Posterior cingulate gyrus (tissue), 11 donors: ENCODE measurements around the gene CDKL5.

ENCODE experiments used
- DNase-seq, 10 donors: peaks; one replicate each; pipeline versions ENCODE4 v3.0.0 to v3.0.0-alpha.2; 2020 to 2021; ENCODE audit warnings: mixed read lengths in 3 of 10
- intact Hi-C: fragments of 100-400 bp; cut with DNase I; formaldehyde crosslinking; loops from one replicate; pipeline ENCODE4 v1.15.1; 2023

The CDKL5 gene

DNA sequence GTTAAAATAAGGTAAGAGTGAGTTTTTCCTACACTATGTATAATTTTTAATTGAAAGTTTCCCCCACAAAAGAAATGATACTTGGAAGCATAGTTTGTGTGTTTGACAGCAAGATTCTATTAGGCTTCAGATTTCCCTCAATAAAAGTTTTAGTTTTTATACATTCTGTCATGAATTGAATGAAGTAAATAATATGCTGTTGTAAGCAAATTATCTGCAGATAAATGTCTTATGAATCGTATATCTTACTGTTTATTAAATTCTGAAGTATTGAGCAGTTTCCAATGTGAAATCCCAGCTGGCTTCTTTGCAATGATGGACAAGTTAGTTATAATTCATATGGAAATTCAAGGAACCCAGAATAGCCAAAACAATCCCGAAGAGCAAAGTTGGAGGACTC lies 213.0 kb downstream of the CDKL5 start:
- no peak for DNase-seq
- intact Hi-C loops: no loop called here

DNA sequence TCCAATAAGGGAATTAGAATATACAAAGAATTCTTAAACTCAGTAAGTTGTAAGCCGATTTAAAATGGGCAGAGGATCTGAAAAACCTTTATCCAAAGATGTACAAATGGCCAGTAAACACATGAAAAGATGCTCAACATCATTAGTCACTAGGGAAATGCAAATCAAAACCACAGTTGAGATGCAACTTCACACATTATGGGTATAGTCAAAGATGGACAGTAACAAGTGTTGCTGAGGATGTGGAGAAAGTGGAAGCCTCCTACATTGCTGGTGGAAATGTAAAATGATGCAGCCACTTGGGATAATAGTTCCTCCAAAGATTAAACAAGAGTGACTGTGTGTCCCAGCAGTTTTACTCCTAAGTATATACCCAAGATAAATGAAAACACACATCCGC lies 213.9 kb downstream of the CDKL5 start:
- intact Hi-C loops: no loop called here
- DNase-seq: no peak

DNA sequence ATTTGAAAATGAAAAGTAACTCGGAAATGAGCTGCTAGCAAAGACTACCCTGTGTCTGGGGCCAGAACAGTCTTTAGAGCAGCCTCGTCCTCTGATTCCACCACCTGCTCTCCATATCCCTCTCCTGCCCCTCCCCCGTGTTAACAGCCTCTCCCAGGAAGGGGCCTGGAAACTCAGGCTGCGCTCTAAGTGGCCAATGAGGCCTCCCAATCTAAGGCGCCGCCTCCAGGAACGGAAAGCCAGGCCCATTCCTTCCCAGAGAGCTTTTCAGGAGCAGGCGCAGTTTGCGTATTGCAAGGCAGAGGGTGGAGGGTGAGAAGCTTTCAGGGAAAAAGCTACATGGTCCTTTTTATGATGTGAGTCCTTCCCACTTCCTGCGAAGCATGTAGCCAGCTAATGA lies 215.3 kb downstream of the CDKL5 start:
- DNase-seq: peak in 1 of 10 donors; percentile 16

DNA sequence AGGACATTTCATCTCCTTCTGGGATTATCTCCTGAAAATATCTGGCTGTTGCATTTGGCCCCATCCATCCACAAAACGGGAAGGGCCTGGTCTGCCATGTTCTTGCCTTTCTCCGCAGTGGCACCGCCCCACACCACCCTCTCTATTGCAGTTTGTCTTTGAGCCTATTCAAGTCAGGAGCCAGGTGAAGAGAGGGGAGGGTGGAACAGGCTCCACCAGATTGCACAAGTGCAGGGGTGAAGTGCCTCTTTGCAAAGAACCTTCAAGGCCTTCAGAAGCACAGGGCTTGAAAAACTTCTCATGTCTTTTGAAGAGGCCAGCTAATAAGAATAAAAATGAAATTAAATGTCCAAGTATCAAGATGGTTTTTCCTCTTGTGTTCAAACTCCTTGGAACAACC lies 217.8 kb downstream of the CDKL5 start:
- intact Hi-C loops: no loop called here
- no peak for DNase-seq

More for the DNA sequence above, 215.3 kb downstream of the CDKL5 start:
- intact Hi-C loops: no loop called here

DNA sequence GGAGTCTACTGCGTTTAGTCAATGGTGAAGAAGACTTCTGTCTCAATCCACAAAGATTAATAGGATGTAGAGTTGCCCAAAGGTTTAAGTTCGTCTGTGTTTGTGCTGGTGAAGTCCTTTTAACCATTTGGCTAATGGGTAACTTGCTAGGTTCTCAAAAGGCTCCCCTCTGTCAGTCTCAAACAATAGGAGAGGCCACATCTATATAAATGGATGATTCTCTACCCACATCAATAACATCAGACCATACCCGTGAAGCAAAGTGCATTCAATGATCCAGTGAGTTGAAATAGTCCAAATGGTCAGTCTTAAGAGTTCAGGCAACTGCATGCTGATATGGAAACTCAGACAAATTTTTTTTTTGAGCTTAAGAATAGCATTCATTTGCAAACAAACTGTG lies 218.4 kb downstream of the CDKL5 start:
- intact Hi-C loops: no loop called here
- DNase-seq: no peak

DNA sequence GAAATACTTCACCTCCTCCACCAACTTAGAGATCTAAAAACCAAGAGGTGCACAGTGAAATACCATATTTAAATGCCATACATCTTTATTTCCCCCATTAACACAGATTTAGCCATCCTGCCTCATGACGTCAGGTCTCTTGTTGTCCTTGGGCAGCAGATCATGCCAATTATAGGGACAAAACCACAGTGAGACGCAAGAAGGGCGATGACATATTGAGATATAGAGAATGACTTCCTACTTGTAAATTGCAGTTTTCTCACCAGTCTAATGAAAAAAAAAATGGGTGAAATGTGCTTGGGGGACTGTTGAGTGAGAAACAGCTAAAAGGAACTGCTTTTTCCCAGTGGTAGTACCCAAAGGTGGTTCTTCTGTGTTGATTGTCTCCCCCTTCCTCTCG lies 222.2 kb downstream of the CDKL5 start:
- intact Hi-C loops: no loop called here
- no peak for DNase-seq

DNA sequence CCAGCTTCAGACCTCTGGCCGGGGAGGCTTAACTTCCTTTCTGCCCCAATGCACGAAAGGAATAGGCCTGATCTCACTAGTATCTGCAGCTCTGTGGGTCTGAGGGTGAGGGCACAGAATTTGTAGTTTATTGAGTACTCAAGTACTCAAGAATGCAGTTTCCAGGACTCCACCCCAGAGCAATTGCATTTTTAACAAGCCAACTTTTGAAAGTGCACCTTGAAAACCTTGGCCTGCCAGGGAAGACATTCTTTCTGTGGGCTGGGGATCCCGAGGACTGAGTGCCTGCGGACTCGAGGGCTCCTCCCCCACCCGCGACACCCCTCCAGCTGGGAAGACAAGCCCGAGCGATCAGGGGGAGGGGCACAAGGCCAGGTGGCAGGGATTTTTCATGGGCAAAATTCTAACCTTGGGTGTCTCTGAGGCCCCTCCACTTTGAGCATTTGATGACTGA lies 224.1 kb downstream of the CDKL5 start:
- no peak for DNase-seq
- intact Hi-C loops: no loop called here

DNA sequence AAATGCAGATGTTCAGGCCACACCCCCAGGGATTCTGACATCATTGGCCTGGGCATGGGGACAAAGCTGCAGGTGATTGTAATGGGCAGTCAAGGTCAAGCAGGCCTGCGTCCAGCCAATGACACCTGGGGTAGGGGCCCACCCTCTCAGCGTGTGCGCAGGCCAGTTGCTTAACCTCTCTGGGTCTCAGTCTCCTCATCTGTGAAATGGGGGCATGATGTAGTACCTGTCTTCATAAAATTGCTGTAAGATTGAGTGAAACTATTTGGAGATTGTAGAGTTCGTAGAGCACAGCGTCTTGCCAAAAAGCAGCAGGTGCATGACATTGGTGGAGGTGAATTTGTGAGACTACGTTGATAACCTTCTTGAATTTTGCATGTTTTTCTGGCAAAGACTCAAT lies 225.3 kb downstream of the CDKL5 start:
- no peak for DNase-seq
- intact Hi-C loops: no loop called here

DNA sequence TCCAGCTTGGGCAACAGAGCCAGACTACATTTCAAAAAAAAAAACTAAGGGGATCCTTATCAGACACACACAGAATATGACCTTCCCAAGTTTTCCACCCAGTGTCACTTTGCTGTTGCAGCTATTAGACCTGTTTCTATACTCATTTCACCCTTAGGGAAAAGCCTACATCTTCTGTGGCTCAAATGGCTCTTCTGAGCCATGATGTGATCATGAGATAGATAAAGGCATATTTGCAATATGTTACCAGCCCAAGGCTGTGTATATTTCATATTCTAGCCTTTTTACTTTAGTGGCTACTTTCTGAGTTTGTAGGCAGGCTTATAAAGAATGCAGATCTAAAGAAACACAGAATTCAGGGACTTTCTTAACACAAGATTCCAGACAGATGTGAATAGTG lies 227.2 kb downstream of the CDKL5 start:
- DNase-seq: no peak
- intact Hi-C loops: no loop called here

DNA sequence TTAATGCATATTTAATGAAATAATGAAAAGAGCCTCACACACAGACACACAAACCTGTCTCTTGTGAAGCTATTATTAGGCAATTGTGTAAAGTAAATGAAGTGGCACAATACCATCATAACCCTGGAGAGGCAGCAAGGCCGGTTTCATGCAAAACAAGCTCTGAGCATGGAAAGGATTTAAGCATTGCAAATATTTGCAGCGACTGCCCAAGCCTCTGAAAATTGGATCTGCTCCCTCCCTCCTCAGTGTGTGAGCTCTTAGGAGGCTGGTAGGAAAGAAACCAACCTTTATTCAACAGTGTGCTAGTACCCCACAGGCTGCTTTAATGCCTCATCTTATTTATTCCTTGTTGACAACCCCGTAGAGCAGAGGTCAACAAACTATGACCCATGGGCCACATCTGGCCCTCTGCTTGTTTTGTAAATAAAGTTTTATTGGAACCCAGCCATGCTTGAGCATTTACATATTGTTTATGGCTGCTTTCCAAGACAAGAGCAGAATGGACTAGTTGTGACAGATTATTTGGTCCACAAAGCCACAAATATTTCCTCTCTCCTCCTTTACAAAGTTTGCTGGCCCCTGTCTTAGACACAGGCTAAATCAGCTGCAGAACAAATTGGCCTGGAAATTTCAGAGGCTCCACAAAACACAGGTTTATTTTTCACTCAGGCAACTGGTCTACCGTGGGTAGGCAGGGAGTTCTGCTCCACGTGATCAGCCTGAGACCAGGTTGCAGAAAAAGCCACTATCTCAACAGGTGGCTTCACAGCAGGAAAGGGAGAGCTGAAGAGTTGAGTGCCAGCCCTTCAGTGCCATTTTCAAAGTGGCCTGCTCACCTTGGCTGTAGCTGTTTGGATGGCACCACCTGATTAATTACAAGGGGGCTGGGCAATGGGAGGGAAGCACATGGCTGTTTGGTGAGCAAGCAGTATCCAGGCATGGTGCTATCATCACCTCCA lies 229.7 kb downstream of the CDKL5 start:
- no peak for DNase-seq
- intact Hi-C loops: no loop called here

DNA sequence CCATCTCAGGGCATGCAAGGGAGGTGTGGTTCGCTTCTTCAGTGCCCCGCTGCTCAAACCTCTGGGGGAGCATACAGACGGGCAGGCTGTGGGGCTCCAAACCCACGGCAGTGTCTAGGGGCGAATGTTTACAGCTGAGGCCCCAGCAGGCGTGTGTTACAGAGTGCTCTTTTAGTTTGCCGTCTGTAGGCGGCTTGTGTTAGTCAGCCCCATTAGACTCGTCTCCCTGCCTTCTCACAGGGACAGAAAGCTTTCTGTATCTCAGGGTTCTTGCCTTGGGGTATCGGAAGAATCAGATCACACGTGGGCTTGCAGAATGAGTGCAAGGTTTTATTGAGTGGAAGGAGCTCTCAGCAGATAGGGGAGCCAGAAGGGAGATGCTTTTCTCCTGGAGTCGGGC lies 235.9 kb downstream of the CDKL5 start:
- intact Hi-C loops: loop anchor here (10.0 kb wide), 1 partner anchor 236 kb away; the partner anchor contains the start of gene CDKL5
- DNase-seq: no peak

DNA sequence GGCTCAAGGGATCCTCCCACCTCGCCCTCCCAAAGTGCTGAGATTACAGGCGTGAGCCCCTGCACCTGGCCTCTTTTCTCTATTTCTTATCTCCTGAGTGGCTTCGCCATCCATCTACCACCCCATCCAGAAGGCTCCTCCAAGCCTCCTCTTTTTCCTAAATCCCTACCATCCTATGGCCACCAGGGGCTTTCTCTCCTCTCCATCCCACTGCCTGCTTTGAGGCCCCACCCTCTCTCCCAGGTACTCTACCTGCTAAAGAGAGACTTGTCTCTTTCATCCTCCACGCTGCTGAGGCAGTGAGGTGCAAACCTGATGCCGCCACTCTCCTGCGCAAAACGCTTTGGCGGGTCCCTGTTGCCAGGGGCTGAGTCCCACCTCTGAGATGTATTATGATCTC lies 239.5 kb downstream of the CDKL5 start:
- DNase-seq: no peak
- intact Hi-C loops: loop anchor here (10.0 kb wide), 1 partner anchor 240 kb away; the partner anchor contains the start of gene CDKL5

DNA sequence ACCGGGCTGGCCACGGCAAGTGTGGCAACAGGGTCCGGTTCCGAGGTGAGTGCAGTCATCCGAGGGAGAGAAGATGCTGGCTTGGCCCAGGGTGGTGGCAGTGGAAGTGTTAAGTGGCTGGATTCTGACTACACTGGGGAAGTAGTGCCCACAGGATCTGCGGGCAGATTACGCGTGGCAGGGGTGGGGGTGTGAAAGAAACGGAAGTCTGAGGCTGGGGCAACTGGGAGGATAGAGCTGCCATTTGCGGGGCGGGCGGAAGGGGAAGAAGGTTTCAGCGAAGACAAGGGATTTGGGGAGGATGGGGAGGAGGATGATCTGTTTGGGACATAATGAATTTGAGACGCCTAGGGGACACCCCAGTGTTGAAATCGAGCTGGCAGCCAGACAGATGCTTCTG lies 241.2 kb downstream of the CDKL5 start:
- intact Hi-C loops: loop anchor here (10.0 kb wide), 1 partner anchor 242 kb away; the partner anchor contains the start of gene CDKL5
- no peak for DNase-seq

DNA sequence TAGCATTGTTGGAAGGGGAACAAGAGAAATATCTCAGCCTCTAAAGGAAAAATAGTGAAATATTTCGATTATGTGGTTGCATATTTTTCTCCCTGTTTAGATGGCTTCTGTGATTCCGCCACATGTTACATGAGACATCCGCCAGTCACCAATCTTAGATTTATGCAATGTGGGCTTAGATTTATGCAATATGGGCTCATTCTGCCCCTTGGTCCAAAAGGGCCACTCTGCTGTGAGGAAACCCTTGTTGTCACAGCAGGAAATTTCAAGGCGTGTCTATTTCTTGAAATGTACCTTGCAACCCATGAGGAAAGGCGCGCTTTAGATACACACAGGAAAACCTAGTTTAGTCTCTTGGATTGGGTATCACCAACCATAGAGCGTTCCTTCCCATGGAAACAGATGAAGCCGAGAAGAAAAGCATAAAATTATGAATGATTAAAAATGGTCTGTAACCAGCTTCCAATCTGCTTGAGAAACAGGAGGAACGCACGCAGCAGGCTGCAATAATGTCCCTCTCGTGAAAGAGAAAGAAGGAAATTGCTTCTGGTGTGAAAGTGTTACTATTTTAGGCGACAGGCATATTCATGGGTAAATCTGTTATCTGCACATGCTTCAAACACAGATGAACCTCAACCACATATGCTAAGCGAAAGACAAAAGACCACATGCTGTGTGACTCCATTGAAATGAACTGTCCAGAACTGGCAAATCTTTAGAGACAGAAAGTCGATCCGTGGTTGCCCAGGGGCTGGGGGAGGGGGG lies 242.8 kb downstream of the CDKL5 start:
- DNase-seq: no peak
- intact Hi-C loops: loop anchor here (10.0 kb wide), 1 partner anchor 243 kb away; the partner anchor contains the start of gene CDKL5

DNA sequence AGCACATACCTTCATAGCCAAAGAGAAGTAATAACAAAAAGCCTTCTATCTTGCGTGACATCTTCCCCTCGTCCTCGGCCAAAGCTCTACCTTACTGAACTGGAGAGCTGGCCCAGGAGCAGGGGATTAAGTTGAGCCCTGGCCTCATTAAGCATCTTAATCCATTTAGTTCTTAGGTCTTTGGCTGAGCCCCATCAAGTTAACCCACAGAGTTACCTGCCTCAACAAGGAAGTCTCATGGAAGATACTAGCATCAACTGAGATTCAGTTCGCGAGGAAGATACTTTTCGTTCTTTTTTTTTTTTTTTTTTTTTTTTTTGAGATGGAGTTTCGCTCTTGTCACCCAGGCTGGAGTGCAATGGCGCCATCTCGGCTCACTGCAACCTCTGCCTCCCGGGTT lies 246.6 kb downstream of the CDKL5 start, which contains the start of gene RS1:
RS1 (minus strand) TSS at position 101 of the 400 bp plus-strand sequence; CDS start at position 61, 40 bp downstream.
- DNase-seq: no peak
- intact Hi-C loops: no loop called here

DNA sequence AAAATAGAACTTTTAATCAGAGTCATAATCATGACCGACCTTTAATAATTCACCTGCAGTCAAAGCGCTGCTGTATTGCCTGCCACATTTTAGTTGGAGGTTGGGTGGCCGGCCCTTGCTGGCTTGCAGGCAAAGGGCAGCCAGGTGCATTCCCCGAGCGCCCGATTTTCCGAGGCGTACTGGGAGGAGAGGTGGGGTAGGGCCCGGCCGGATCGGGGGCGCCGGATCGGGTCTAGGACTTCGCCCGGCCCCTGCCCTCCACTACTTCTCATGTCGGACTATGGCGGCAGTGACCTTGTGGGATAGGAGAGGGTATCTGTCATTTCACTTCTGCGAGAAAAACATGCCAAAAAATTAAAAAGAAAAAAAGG lies 249.0 kb downstream of the CDKL5 start:
- DNase-seq: peak in 8 of 10 donors; percentile 8 to 86 (median 30)
- intact Hi-C loops: no loop called here

DNA sequence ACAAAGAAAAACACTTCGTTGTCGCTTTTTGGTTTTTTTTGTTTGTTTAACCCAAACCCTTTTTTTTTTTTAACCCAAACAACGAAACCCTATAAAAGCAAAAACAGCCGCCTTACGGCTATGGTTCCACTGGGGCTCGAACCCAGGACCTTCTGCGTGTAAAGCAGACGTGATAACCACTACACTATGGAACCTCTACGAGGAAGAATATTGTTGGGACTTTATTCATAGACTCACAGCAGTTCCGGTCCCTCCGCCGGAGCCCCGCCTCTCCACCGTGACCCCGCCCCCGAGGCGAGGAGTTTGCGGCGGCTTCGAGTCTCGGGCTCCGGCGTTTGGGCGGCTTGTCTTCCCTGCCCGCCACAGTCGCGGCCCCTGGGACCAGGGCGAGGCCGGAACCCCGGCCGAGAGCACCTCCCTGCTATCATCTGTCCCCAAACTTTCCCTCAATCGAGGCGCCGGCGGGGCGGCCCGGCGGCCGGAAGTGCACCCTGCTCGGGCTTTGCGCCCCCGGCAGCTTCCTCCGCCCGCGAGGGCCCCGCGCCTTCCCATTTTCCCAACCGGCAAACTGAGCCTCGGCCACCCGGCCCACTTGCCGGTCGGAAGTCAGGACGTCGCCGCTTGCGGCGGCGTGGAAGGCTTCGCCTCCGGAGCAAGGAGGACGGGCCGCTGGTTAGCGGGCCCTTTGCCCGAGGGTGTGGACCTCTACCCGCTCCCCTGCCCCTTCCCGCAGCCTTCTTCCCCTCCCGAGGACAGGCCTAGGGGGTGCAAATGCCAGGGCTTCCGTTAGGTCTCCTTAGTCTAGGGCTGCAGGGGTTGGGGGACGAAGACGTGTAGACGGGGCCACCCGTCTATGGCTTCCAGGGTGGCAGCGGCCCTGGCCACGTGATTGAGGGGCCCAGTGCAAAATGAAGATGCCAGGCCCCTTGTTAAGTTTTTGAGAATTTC lies 249.7 kb downstream of the CDKL5 start:
- intact Hi-C loops: no loop called here
- peak; percentile 46 to 94 (median 66) for DNase-seq

DNA sequence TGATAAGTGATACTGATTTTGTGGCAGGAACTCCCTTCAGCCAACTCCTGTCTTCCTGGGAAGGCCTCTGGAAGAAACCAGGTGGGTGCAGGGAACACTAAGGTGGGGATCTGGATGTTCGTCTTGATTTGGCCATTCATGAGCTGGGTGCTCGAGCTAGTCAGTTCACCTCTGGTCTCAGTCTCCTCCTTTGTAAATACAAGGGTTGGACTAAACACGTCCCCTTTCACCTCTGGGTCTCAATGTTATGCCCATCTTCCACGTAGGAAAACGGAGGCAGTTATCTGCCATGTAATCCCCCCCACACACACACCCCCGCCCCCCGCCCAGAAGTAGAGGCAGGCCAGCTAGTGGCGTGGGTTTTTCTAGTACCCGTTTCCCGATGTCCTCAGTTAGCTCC lies 250.6 kb downstream of the CDKL5 start:
- intact Hi-C loops: no loop called here

DNA sequence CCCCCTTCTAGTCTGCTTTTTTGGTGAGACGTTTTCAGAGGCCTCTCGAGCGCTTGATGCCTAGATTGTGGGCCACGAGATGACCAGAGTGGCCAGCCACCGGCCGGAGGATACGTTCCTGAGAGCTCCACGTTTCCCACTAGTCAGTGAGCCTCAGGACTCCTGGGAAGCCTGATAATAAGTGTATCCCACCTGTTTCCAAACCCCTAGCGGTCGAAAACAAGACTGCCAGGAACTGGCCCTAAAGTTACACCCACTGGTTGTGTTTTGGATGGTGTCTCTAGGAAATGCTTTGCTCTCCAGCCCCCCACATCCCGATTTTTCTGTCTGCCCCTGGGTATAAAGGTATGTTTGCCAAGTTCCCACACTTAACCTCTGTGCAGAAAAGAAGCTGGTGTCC lies 251.1 kb downstream of the CDKL5 start:
- intact Hi-C loops: no loop called here
- DNase-seq: no peak

More for the DNA sequence above, 250.6 kb downstream of the CDKL5 start:
- DNase-seq: no peak
